HL-60 (cell line): ENCODE measurements around the gene RIPPLY3.

Experiments used
- REST ChIP-seq: IDR thresholded peaks from 2 replicates; pipeline ENCODE4 v1.6.1; 2012; ENCODE audit warnings: low read depth; ENCODE audit not compliant: insufficient replicate concordance
- TF ChIP-seq, protein P1 (sequence below): IDR thresholded peaks from one replicate; pipeline ENCODE4 v1.5.1; 2011; ENCODE audit warnings: low read length, control low read depth, inconsistent platforms; ENCODE audit not compliant: insufficient read depth

- TF ChIP-seq, protein P1, sequence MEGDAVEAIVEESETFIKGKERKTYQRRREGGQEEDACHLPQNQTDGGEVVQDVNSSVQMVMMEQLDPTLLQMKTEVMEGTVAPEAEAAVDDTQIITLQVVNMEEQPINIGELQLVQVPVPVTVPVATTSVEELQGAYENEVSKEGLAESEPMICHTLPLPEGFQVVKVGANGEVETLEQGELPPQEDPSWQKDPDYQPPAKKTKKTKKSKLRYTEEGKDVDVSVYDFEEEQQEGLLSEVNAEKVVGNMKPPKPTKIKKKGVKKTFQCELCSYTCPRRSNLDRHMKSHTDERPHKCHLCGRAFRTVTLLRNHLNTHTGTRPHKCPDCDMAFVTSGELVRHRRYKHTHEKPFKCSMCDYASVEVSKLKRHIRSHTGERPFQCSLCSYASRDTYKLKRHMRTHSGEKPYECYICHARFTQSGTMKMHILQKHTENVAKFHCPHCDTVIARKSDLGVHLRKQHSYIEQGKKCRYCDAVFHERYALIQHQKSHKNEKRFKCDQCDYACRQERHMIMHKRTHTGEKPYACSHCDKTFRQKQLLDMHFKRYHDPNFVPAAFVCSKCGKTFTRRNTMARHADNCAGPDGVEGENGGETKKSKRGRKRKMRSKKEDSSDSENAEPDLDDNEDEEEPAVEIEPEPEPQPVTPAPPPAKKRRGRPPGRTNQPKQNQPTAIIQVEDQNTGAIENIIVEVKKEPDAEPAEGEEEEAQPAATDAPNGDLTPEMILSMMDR, result no peak
- no peak for TF ChIP-seq REST
Measured at GRCh38 chr21:37041706-37042271, 35.3 kb downstream of the RIPPLY3 start.
